GM12873 (cell line): ENCODE data around the gene MAPT.

Experiments
- CTCF ChIP-seq: IDR thresholded peaks from 2 replicates; pipeline ENCODE4 v1.5.1; 2012; ENCODE audit warnings: low read depth, mild to moderate bottlenecking, moderate library complexity, low read length, control low read depth; ENCODE audit not compliant: insufficient read depth; ENCODE audit errors: missing control alignments

MAPT gene

GRCh38 chr17:46045639-46046038 is 151.3 kb downstream of the MAPT start:
- no peak for TF ChIP-seq CTCF

- no peak for TF ChIP-seq CTCF
Observed at GRCh38 chr17:46046957-46047356, 152.6 kb downstream of the MAPT start.

GRCh38 chr17:46047398-46047797 is 153.0 kb downstream of the MAPT start:
- TF ChIP-seq CTCF = no peak

GRCh38 chr17:46047856-46048255 is 153.5 kb downstream of the MAPT start:
- no peak for TF ChIP-seq CTCF

GRCh38 chr17:46049656-46050055 is 155.3 kb downstream of the MAPT start:
- no peak for TF ChIP-seq CTCF

GRCh38 chr17:46053911-46054534 is 159.7 kb downstream of the MAPT start:
- TF ChIP-seq CTCF = no peak

- no peak for TF ChIP-seq CTCF
Observed at GRCh38 chr17:46056800-46057304, 162.5 kb downstream of the MAPT start.
